Hypothalamus (tissue), 51 donors: ENCODE data around the gene FZD2.
"Not testable (repeated sequence)": the region's sequence is repeated elsewhere in the genome, so short reads cannot be mapped to it uniquely, and the experiment has no call there.

Experiments used
- DNase-seq, 51 donors: peaks; one replicate each; lab custom pipeline; 2025; lab: John Stamatoyannopoulos, UW

Gene FZD2

GRCh38 chr17:44556832-44557606 is at the start of gene FZD2:
Gene FZD2, plus strand, starts transcription at chr17:44557484. Its CDS starts 205 bp downstream, at chr17:44557689.
- peak in 45 of 51 donors; percentile 3 to 82 (median 47) for DNase-seq

DNA sequence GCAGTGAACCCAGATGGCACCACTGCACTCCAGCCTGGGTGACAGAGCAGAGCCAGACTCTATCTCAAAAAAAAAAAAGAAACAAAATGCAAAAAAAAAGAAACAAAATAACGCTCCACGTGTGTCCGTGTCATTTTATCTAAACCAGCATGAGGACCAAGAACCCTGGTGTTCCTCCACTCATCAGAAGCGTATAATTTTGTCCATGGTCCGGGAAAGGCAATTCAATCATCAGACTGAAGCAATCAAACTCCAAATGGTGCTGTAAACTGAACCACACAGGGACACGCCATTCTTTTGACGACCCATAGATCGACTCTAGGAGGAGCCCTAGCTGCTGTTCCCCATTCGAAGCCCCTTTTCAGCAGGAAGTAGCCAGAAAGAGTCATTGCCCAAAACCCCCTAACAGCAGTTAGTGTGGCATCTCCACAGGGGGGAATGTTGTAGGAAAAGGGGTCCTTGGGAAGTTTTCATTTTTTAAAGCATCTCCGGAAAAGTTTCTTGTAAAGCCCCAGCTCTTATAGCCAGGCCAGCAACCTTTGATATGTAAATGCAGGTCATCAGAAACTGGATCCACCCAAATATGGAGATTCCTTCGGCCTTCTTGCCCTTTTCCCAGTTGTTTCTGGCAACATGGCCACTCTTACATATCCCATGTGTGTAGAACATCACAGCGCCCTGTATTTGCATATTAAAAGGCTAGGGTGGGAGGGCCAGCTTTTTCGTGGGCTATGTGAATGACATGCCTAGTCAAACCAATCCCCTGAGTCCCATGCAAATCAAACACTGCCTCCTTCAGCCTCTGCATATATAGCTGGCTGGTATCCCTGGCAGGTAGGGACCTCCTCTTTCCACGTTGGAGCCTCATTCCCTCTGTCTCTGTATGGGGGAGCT is 45.8 kb upstream of the FZD2 start:
- not testable (repeated sequence) for DNase-seq

GRCh38 chr17:44518032-44518431 is 39.3 kb upstream of the FZD2 start:
- no peak for DNase-seq

GRCh38 chr17:44522883-44523671 is 34.2 kb upstream of the FZD2 start:
- peak in 2 of 51 donors; percentile 2 to 12 for DNase-seq

GRCh38 chr17:44523672-44523972 is 33.7 kb upstream of the FZD2 start:
- no peak for DNase-seq

DNA sequence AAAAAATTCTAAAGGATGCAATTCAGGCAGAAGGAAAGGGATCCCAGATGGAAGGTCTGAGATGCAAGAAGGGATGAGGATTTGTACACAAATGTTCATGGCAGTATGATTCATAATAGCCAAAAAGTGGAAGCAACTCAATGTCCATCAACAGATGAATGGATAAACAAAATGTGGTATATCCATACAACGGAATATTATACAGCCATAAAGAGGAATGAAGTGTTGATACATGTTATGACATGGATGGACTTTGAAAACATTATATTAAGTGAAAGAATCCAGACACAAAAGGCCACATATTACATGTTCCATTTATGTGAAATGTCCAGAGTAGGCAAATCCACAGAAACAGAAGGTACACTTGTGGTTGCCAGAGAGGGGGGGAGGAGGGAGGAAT is 30.2 kb upstream of the FZD2 start:
- no peak for DNase-seq

- DNase-seq, result no peak
These were observed 29.3 kb upstream of the FZD2 start for GRCh38 chr17:44527954-44528353.

GRCh38 chr17:44529864-44530263 is 27.4 kb upstream of the FZD2 start:
- no peak for DNase-seq

- no peak for DNase-seq
These were observed 26.3 kb upstream of the FZD2 start for GRCh38 chr17:44530896-44531418.

DNA sequence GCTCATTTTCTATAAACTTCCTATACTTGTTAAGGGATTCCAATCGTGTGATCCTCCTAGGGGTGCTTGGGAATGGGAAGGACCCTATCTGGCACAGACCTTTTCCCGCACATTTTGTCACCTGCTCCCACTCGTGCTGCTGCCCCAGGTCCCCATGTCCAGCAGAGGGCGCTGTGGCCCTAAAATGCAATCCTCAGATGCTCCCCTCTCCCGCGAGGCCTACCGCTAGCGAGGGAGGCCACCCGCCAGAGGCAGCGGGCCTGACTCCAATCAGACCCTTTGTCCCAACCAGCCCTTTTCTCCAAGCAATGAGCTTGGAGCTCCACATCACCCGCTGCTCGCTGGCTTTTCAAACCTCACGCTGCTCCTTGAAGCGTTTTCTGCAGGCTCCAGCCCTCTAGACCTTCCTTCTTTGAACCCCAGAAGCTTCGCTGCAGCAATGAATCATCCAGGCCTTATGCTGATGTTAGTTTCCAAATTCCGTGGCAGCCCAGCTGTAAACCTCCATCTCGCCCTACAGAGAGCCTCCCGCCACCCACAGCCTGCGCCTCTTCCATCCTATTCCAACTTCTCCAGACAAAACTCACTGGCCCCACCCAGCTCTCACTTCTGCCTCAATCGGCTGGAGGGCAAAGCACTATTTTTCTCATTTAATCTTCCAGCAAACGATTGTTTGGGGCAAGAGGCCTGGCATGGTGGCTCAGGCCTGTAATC is 23.6 kb upstream of the FZD2 start:
- peak in 50 of 51 donors; percentile 10 to 86 (median 62) for DNase-seq

DNA sequence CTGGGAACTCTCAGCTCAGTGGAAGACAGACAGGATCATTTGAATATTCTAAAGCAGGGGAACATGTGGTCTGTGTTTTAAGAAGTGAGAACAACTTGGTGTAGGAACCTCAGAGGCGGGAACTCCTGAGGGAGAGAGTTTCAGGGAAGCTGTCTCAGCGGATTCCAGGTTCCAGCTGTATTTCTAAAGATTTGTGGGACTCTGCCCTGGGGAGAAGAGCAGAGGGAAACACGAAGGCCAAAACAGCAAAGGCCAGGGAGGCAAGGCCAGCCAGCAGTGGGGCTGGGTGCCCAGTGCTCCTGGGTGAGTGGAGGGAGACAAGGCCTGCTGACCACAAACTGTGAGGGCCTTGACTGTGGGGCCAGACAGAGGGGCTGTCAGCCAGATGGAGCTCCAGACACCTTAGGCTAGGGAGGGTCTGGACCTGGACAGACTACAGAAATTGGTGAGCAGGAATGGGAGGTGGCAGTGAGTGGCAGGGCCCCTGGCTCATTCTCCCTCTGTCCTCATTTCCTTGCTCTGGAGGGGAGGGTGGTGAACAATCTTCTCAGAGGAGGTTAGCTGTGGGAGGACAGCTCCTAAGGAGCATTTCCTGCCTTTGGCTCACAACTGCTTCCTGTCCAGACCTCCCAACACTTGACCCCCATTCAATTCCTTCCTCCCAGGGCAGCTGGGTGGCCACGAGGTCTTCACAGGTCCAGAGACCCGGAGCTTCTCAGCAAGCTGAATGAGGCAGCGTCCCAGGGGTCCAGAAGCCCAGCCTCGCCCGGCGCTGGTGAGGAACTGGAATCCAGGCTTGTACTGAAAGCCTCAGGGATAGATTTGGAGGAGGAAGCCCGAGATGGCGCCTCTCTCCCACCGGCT is 21.0 kb upstream of the FZD2 start:
- DNase-seq, result peak in 3 of 51 donors; percentile 7 to 23 (median 8)

GRCh38 chr17:44537922-44538321 is 19.4 kb upstream of the FZD2 start:
- not testable (repeated sequence) for DNase-seq

DNA sequence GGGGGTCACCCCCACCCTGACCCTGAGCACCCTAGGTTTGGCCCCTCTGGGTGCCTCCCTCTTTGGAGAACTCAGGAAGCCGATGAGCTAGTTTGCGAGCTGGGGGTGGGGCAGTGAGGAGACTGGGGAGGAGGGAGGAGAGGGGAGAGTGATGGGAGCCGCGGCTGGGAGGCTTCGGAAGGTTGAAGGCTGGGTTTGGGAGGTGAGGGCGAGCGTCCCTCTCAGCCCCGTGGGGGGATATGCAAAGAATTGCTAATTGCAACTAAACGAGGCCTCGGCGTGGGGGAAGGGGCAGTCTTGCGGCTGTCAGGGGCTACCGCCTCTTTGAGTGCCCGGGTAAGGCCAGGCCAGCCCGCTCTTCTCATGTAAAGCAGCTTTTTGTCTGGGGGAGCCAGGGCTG is 17.6 kb upstream of the FZD2 start:
- peak in 1 of 51 donors; percentile 21 for DNase-seq

- no peak for DNase-seq
These were observed 16.8 kb upstream of the FZD2 start for GRCh38 chr17:44540246-44541084.

DNA sequence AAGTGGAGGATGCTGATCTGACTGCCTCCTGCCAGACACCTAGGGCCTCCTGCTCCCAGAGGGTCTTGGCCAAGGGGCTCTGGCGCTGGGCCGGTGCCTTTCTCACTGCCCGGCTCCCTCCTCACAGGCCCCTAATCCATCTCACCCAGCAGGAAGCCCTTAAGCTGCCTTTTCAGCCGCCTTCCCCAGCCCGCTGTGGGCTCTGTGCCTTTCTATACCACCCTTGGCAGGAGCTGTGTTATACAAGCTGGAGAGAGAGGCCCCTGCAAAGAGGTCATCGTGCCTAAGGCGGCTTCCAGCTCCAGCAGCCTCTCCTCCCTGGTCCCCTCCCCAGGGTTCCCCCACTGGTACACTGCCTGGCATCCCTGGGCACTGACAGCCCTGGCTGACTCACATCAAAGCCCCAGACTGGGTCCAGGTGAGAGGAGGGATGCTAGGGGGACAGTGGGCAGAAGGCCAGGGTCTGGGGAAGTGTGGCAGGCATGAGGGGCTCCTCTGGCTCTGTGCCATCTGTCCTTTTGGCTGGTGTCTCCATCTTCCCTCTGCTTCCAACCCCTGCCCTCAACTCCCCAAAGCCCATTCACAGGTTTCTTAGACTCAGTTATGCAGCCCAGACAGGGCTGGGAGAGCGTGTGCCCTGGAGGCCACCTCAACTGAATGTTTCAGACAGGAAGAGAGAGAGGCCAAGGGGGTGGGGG is 15.3 kb upstream of the FZD2 start:
- no peak for DNase-seq

DNA sequence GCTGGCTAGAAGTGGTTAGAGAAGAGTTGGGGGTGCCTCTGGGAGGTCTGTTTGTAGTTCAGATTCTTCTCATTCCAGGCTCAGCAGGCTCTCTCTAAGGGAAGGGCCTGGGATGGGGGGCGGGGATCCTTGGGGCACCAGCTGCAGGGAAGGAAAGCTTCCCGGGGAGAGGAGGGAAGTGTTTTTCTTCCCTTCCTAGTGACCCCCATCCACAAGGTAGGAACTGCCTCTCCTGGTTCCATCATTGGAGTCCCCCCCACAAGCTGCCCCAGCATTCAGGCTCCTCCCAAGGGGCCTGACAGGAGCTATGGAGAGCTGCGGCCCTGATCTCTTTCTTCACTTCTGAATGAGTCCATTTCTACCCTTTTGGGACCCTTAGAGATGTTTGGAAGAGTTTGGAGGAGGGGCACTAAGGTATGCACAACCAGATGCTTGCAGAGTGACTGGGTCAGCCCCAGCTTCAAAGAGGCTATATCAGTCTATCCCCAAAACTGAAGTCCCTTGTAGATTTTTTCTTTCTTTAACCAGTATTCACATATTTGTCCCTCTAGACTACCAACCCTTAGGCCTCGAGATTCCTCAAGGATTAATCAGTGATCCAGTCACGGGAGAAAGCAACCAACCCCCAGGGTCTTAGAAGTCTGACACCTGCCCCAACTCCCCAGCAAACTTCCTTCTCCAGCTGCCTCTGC is 13.9 kb upstream of the FZD2 start:
- no peak for DNase-seq
